ENCODE data around the gene PCDH9.

DNA sequence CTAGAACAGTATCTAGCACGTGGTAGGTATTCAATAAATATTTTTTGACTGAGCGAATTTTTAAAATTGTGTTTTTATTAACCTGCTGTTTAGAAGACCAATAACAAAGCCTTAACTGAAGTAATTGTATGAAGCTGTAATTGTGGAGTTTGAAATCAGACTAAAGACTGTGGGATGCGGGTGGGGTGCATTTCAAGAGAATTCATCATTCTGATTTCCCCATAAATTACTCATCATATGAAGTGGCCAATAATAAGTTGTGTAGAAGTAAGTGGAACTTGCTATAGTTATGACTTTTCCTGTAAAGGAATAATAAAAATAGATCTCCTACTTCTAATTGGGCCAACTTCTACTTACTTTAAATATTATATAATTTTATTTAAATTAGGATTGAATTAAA is 449.3 kb downstream of the PCDH9 start:
- TF ChIP-seq, protein P1, sequence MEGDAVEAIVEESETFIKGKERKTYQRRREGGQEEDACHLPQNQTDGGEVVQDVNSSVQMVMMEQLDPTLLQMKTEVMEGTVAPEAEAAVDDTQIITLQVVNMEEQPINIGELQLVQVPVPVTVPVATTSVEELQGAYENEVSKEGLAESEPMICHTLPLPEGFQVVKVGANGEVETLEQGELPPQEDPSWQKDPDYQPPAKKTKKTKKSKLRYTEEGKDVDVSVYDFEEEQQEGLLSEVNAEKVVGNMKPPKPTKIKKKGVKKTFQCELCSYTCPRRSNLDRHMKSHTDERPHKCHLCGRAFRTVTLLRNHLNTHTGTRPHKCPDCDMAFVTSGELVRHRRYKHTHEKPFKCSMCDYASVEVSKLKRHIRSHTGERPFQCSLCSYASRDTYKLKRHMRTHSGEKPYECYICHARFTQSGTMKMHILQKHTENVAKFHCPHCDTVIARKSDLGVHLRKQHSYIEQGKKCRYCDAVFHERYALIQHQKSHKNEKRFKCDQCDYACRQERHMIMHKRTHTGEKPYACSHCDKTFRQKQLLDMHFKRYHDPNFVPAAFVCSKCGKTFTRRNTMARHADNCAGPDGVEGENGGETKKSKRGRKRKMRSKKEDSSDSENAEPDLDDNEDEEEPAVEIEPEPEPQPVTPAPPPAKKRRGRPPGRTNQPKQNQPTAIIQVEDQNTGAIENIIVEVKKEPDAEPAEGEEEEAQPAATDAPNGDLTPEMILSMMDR (IDR thresholded peaks at IDR 0.05) = no peak
- no peak for TF ChIP-seq POLR2A (IDR thresholded peaks at IDR 0.05)

Data from heart left ventricle (tissue), 13 donors.